GM12878 (cell line): ENCODE data around the gene CELSR1. TPM values are rescaled to one million over a fixed set of nuclear protein-coding genes. Genes with fewer than 3 reads are reported as not detected.

ENCODE experiments used
- ATAC-seq: fragments of 200-7000 bp; cut with Tn5 transposase; 3 replicates; pipeline ENCODE4 v1.9.1; 2020; ENCODE audit warnings: mild to moderate bottlenecking, moderate library complexity
- BruUV-seq: library from RNA; stranded (reverse); fragments of 400-500 nt; replicated peaks from 2 replicates; lab custom pipeline; 2021; lab: Mats Ljungman, UMichigan
- CTCF ChIA-PET: fragments of 300-600 bp; sonication (Branson Sonifier 250); formaldehyde crosslinking; extraction: SDS; loops from one replicate; lab custom pipeline; 2021; ENCODE audit warnings: inconsistent platforms; lab: Yijun Ruan, JAX
- POLR2A ChIA-PET: fragments of 350-600 bp; formaldehyde crosslinking; extraction: SDS; loops from one replicate; lab custom pipeline; 2021; ENCODE audit warnings: inconsistent platforms; lab: Charles Lee
- RAD21 ChIA-PET: fragments of 300-600 bp; sonication (Branson Sonifier 250); formaldehyde crosslinking; loops from one replicate; lab custom pipeline; 2023; ENCODE audit warnings: antibody characterized with exemption; ENCODE audit not compliant: unreplicated experiment; lab: Charles Lee
- SMC1A ChIA-PET: fragments of 300-600 bp; sonication (Branson Sonifier 250); formaldehyde crosslinking; loops from one replicate; lab custom pipeline; 2023; ENCODE audit not compliant: unreplicated experiment, uncharacterized antibody; lab: Charles Lee
- DNase-seq: peaks from one replicate; pipeline ENCODE4 v3.0.0-alpha.2; 2011; ENCODE audit warnings: low read depth, low spot score
- FAIRE-seq: peaks from 3 replicates; lab custom pipeline; 2011; peaks lifted over from hg19 to GRCh38; lab: Jason Lieb, UNC
- H2AFZ ChIP-seq: 2 replicates; pipeline ENCODE4 v1.6.0; 2011; ENCODE audit warnings: low read depth, low read length, control low read depth; ENCODE audit not compliant: control insufficient read depth
- H3K27ac ChIP-seq: 2 replicates; pipeline ENCODE4 v1.5.1; 2011; ENCODE audit warnings: control low read depth; ENCODE audit not compliant: control insufficient read depth, insufficient read depth
- H3K27me3 ChIP-seq, 2 experiments: replicated peaks in 1 of 2; 2 replicates each; pipeline versions ENCODE4 v1.6.0 to v1.6.1; 2011; ENCODE audit warnings: low read length in 1 of 2; ENCODE audit not compliant: control insufficient read depth in 2 of 2, insufficient read depth in 2 of 2
- H3K36me3 ChIP-seq, 2 experiments: 2 replicates each; pipeline ENCODE4 v1.5.1; 2011; ENCODE audit warnings: low read length in 1 of 2; ENCODE audit not compliant: control insufficient read depth in 2 of 2, insufficient read depth in 2 of 2
- H3K4me1 ChIP-seq: 2 replicates; pipeline ENCODE4 v1.6.1; 2011; ENCODE audit warnings: mild to moderate bottlenecking, low read length, moderate library complexity, mixed read lengths; ENCODE audit not compliant: control insufficient read depth, insufficient read depth
- H3K4me2 ChIP-seq: 2 replicates; pipeline ENCODE4 v1.6.0; 2011; ENCODE audit warnings: control low read depth; ENCODE audit not compliant: control insufficient read depth, insufficient read depth
- H3K4me3 ChIP-seq: fragments of 200-600 bp; sonication (generic); 2 replicates; pipeline ENCODE4 v1.5.1; 2016
- H3K79me2 ChIP-seq: 2 replicates; pipeline ENCODE4 v1.6.0; 2011; ENCODE audit warnings: low read length; ENCODE audit not compliant: control insufficient read depth, insufficient read depth
- H3K9ac ChIP-seq: 2 replicates; pipeline ENCODE4 v1.8.0; 2011; ENCODE audit warnings: low read length, control low read depth, mixed read lengths; ENCODE audit not compliant: control insufficient read depth, insufficient read depth
- H3K9me3 ChIP-seq: replicated peaks from 3 replicates; pipeline ENCODE4 v1.5.1; 2011; ENCODE audit warnings: mild to moderate bottlenecking, low read length; ENCODE audit not compliant: control insufficient read depth, insufficient read depth
- H4K20me1 ChIP-seq: 2 replicates; pipeline ENCODE4 v1.6.0; 2011; ENCODE audit not compliant: control insufficient read depth, insufficient read depth
- BRCA1 ChIP-seq: IDR thresholded peaks from 2 replicates; pipeline ENCODE4 v1.6.1; 2011; ENCODE audit warnings: low read depth, low read length, improper control_type of control experiment
- GABPA ChIP-seq: IDR thresholded peaks from 2 replicates; pipeline ENCODE4 v1.6.1; 2014; ENCODE audit warnings: antibody characterized with exemption, low read depth, mild to moderate bottlenecking, inconsistent platforms
- KAT2A ChIP-seq: conservative IDR thresholded peaks from 2 replicates; pipeline ENCODE4 v1.6.1; 2011; ENCODE audit warnings: low read depth, low read length; ENCODE audit not compliant: control insufficient read depth
- MYB ChIP-seq: fragments of 150-350 bp; IDR thresholded peaks from 2 replicates; pipeline ENCODE4 v1.6.1; 2014; ENCODE audit warnings: mild to moderate bottlenecking, low read depth, low read length, borderline replicate concordance
- MYC ChIP-seq: IDR thresholded peaks from 2 replicates; pipeline ENCODE4 v1.6.1; 2011; ENCODE audit warnings: mild to moderate bottlenecking, low read length, moderate library complexity, inconsistent platforms; ENCODE audit not compliant: insufficient read depth, insufficient replicate concordance, insufficient read length, severe bottlenecking
- RAD21 ChIP-seq: IDR thresholded peaks from 2 replicates; pipeline ENCODE4 v1.6.1; 2011; ENCODE audit warnings: mild to moderate bottlenecking, low read depth, low read length, moderate library complexity; ENCODE audit not compliant: insufficient read depth
- RB1 ChIP-seq: fragments of 450-650 bp; formaldehyde crosslinking; IDR thresholded peaks from 2 replicates; pipeline ENCODE4 v1.6.1; 2017; ENCODE audit warnings: mild to moderate bottlenecking, borderline replicate concordance
- TCF12 ChIP-seq: IDR thresholded peaks from 2 replicates; pipeline ENCODE4 v1.6.1; 2011; ENCODE audit warnings: low read depth, mild to moderate bottlenecking, low read length
- ZBED1 ChIP-seq: IDR thresholded peaks from 2 replicates; pipeline ENCODE4 v1.6.1; 2016; ENCODE audit warnings: borderline replicate concordance
- ZNF622 ChIP-seq: fragments of 450-650 bp; IDR thresholded peaks from 2 replicates; pipeline ENCODE4 v1.6.1; 2017; ENCODE audit warnings: mild to moderate bottlenecking, inconsistent platforms
- WGBS: methylation state at CpG from one replicate; pipeline ENCODE4 v1.1.6; 2016; ENCODE audit warnings: low lambda C conversion rate; ENCODE audit not compliant: insufficient replicate concordance, insufficient coverage; ENCODE audit errors: missing lambda C conversion rate; 5-methylcytosine and 5-hydroxymethylcytosine counted together
- in situ Hi-C: fragments of 300-500 bp; cut with MboI; formaldehyde crosslinking; loops from 9 replicates; pipeline ENCODE4 v1.14.3; 2018; ENCODE audit warnings: mixed read lengths
- intact Hi-C: fragments of 100-400 bp; cut with micrococcal nuclease; formaldehyde crosslinking; loops from one replicate; pipeline ENCODE4 v1.14.2; 2022; ENCODE audit not compliant: unreplicated experiment
- polyA plus RNA-seq, 11 experiments: library from polyadenylated mRNA; depleted of rRNA in 4 of 11; unstranded in 6 of 11; stranded (reverse) in 5 of 11; fragments of >200 nt; fragmentation: Nextera tagmentation in 4 of 11; fragmentation: Illumina TruSeq in 1 of 11; extraction: Ambion mirVana in 4 of 11; extraction: Trizol in 1 of 11; gene quantifications; 1 replicate in 1 of 11; 2 replicates in 10 of 11; pipeline versions ENCODE4 v1.2.1 to v1.2.3, GENCODE V29; 2011 to 2016; ENCODE audit warnings: inconsistent platforms in 2 of 11, missing spikeins in 2 of 11, low read depth in 1 of 11
- total RNA-seq, 4 experiments: library from RNA; depleted of rRNA in 3 of 4; stranded (reverse); fragments of >200 nt in 3 of 4; fragmentation: Illumina TruSeq in 1 of 4; extraction: Trizol in 1 of 4; gene quantifications; 2 replicates each; pipeline versions ENCODE4 v1.2.1 to v1.2.3, GENCODE V29; 2013 to 2021
- TF ChIP-seq, protein P1 (sequence below): fragments of 450-650 bp; formaldehyde crosslinking; IDR thresholded peaks from 2 replicates; pipeline ENCODE4 v1.4.0; 2022; ENCODE audit warnings: mild to moderate bottlenecking, moderate library complexity
- TF ChIP-seq, protein P2 (sequence below): fragments of 450-650 bp; IDR thresholded peaks from 2 replicates; pipeline ENCODE4 v1.6.1; 2017; ENCODE audit warnings: antibody characterized with exemption, mild to moderate bottlenecking, moderate library complexity

Gene CELSR1
- total and polyA plus RNA-seq, 10 of the 15 experiments (the other 5 are each of a cell fraction or from before 2014, with no cell fraction given) = 0.05 to 1.7 (median 0.35) TPM; not detected in 2

GRCh38 chr22:46348099-46348695, 189.2 kb downstream of the CELSR1 start:
- SMC1A ChIA-PET = no interaction called here
- no TSS peak for BruUV-seq
- 95% methylated on average over 14 of the region's 15 CpGs for WGBS
- peaks cover 24 to 45% of the 10 kb centered on the region in 2 experiments for H3K36me3 ChIP-seq
- H3K4me2 ChIP-seq = no peak overlapping the region
- POLR2A ChIA-PET = no interaction called here
- no peaks in the 10 kb centered on the region for H3K27me3 ChIP-seq
- H3K4me3 ChIP-seq = no peak overlapping the region
- in situ Hi-C loops (no loop called here), intact Hi-C loops (no loop called here)
- no peak for FAIRE-seq
- H3K27ac ChIP-seq = no peak overlapping the region
- RAD21 ChIA-PET = no interaction called here
- no peaks in the 10 kb centered on the region for H3K4me1 ChIP-seq
- no peak for DNase-seq
- no peak overlapping the region for H3K9ac ChIP-seq
- H3K9me3 ChIP-seq = no peaks in the 10 kb centered on the region
- no peaks in the 10 kb centered on the region for H3K79me2 ChIP-seq
- no peaks in the 10 kb centered on the region for H4K20me1 ChIP-seq
- H2AFZ ChIP-seq = no peak overlapping the region
- ATAC-seq = no peak
- CTCF ChIA-PET = no interaction called here
- no peak for TF ChIP-seq TCF12
- no peak for TF ChIP-seq GABPA
- no peak for TF ChIP-seq RB1
- TF ChIP-seq BRCA1 = no peak
- TF ChIP-seq MYB = no peak

GRCh38 chr22:46347646-46348045, 189.8 kb downstream of the CELSR1 start:
- no peak overlapping the region for H3K27ac ChIP-seq
- no peaks in the 10 kb centered on the region for H3K79me2 ChIP-seq
- no peak for ATAC-seq
- BruUV-seq = no TSS peak
- no peak overlapping the region for H2AFZ ChIP-seq
- H3K27me3 ChIP-seq = no peaks in the 10 kb centered on the region
- ChIA-PET SMC1A (no interaction called here), POLR2A (no interaction called here), RAD21 (no interaction called here), CTCF (no interaction called here)
- no peak for DNase-seq
- intact Hi-C loops (no loop called here), in situ Hi-C loops (no loop called here)
- no peaks in the 10 kb centered on the region for H3K4me1 ChIP-seq
- no peak overlapping the region for H3K9ac ChIP-seq
- no peak for FAIRE-seq
- WGBS = over 99% methylated on average over 12 of the region's 12 CpGs
- no peak overlapping the region for H3K4me3 ChIP-seq
- no peak overlapping the region for H3K4me2 ChIP-seq
- H4K20me1 ChIP-seq = no peaks in the 10 kb centered on the region
- H3K9me3 ChIP-seq = no peaks in the 10 kb centered on the region
- H3K36me3 ChIP-seq = peaks cover 27 to 40% of the 10 kb centered on the region in 2 experiments
- TF ChIP-seq MYC = no peak
- TF ChIP-seq ZBED1 = no peak
- TF ChIP-seq, protein P1, sequence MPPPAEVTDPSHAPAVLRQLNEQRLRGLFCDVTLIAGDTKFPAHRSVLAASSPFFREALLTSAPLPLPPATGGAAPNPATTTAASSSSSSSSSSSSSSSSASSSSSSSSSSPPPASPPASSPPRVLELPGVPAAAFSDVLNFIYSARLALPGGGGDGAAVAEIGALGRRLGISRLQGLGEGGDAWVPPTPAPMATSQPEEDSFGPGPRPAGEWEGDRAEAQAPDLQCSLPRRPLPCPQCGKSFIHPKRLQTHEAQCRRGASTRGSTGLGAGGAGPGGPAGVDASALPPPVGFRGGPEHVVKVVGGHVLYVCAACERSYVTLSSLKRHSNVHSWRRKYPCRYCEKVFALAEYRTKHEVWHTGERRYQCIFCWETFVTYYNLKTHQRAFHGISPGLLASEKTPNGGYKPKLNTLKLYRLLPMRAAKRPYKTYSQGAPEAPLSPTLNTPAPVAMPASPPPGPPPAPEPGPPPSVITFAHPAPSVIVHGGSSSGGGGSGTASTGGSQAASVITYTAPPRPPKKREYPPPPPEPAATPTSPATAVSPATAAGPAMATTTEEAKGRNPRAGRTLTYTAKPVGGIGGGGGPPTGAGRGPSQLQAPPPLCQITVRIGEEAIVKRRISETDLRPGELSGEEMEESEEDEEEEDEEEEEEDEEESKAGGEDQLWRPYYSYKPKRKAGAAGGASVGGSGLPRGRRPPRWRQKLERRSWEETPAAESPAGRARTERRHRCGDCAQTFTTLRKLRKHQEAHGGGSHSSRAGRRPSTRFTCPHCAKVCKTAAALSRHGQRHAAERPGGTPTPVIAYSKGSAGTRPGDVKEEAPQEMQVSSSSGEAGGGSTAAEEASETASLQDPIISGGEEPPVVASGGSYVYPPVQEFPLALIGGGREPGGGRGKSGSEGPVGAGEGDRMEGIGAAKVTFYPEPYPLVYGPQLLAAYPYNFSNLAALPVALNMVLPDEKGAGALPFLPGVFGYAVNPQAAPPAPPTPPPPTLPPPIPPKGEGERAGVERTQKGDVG (CRISPR knock-in tag) = no peak
- TF ChIP-seq, protein P2, sequence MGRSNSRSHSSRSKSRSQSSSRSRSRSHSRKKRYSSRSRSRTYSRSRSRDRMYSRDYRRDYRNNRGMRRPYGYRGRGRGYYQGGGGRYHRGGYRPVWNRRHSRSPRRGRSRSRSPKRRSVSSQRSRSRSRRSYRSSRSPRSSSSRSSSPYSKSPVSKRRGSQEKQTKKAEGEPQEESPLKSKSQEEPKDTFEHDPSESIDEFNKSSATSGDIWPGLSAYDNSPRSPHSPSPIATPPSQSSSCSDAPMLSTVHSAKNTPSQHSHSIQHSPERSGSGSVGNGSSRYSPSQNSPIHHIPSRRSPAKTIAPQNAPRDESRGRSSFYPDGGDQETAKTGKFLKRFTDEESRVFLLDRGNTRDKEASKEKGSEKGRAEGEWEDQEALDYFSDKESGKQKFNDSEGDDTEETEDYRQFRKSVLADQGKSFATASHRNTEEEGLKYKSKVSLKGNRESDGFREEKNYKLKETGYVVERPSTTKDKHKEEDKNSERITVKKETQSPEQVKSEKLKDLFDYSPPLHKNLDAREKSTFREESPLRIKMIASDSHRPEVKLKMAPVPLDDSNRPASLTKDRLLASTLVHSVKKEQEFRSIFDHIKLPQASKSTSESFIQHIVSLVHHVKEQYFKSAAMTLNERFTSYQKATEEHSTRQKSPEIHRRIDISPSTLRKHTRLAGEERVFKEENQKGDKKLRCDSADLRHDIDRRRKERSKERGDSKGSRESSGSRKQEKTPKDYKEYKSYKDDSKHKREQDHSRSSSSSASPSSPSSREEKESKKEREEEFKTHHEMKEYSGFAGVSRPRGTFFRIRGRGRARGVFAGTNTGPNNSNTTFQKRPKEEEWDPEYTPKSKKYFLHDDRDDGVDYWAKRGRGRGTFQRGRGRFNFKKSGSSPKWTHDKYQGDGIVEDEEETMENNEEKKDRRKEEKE = no peak
- TF ChIP-seq KAT2A = no peak
- TF ChIP-seq ZNF622 = no peak
- no peak for TF ChIP-seq RAD21
